IMR-90 (cell line): ENCODE results near the gene RHBDF2. TPM values are rescaled to one million over a fixed set of nuclear protein-coding genes. Genes with fewer than 3 reads are reported as not detected.

Experiments used
- ATAC-seq: fragments of 200-7000 bp; cut with Tn5 transposase; 2 replicates; pipeline ENCODE4 v1.9.1; 2020; ENCODE audit warnings: low read depth, mild to moderate bottlenecking, moderate library complexity
- BruUV-seq: library from RNA; stranded (reverse); fragments of 400-500 nt; replicated peaks from 2 replicates; lab custom pipeline; 2021; lab: Mats Ljungman, UMichigan
- CTCF ChIA-PET: fragments of 300-600 bp; formaldehyde crosslinking; extraction: SDS; loops from one replicate; lab custom pipeline; 2021; ENCODE audit warnings: antibody characterized with exemption; lab: Yijun Ruan, JAX
- POLR2A ChIA-PET: fragments of 300-600 bp; sonication (Branson Sonifier 250); formaldehyde crosslinking; loops from one replicate; lab custom pipeline; 2022; ENCODE audit warnings: antibody characterized with exemption; ENCODE audit not compliant: unreplicated experiment; lab: Charles Lee
- DNase-seq: peaks from one replicate; pipeline ENCODE4 v3.0.0; 2013
- H2AFZ ChIP-seq: replicated peaks from 2 replicates; pipeline ENCODE3; 2013; ENCODE audit warnings: low read length, mild to moderate bottlenecking; ENCODE audit not compliant: poor library complexity
- H2AK5ac ChIP-seq: 2 replicates; pipeline ENCODE4 v1.6.1; 2013; ENCODE audit warnings: low read depth, low read length, inconsistent platforms
- H2AK9ac ChIP-seq: replicated peaks from 2 replicates; pipeline ENCODE3; 2013; ENCODE audit warnings: mild to moderate bottlenecking, low read depth, low read length, moderate library complexity; ENCODE audit not compliant: poor library complexity
- H2BK120ac ChIP-seq: 2 replicates; pipeline ENCODE4 v1.6.1; 2013; ENCODE audit warnings: low read depth, low read length, inconsistent platforms
- H2BK15ac ChIP-seq: 3 replicates; pipeline ENCODE4 v1.6.1; 2013; ENCODE audit warnings: low read depth, low read length, inconsistent platforms
- H2BK20ac ChIP-seq: 2 replicates; pipeline ENCODE4 v1.6.1; 2013; ENCODE audit warnings: low read depth, mild to moderate bottlenecking, inconsistent platforms, low read length, moderate library complexity
- H2BK5ac ChIP-seq: 2 replicates; pipeline ENCODE4 v1.6.1; 2013; ENCODE audit warnings: mild to moderate bottlenecking, low read depth, low read length, inconsistent platforms; ENCODE audit not compliant: poor library complexity, severe bottlenecking
- H3K14ac ChIP-seq: replicated peaks from 2 replicates; pipeline ENCODE4 v1.6.1; 2013; ENCODE audit warnings: low read depth, low read length, inconsistent platforms
- H3K18ac ChIP-seq: 2 replicates; pipeline ENCODE4 v1.6.1; 2013; ENCODE audit warnings: low read depth, low read length, control low read depth
- H3K23ac ChIP-seq: 2 replicates; pipeline ENCODE4 v1.6.1; 2013; ENCODE audit warnings: low read depth, low read length, inconsistent platforms
- H3K27ac ChIP-seq: 2 replicates; pipeline ENCODE4 v1.5.1; 2013; ENCODE audit warnings: mild to moderate bottlenecking, control low read depth, low read length; ENCODE audit not compliant: insufficient read depth
- H3K27me3 ChIP-seq: 2 replicates; pipeline ENCODE4 v1.6.1; 2013; ENCODE audit warnings: low read length; ENCODE audit not compliant: control insufficient read depth, insufficient read depth
- H3K36me3 ChIP-seq: 2 replicates; pipeline ENCODE4 v1.6.1; 2013; ENCODE audit warnings: low read length, mixed read lengths; ENCODE audit not compliant: control insufficient read depth, insufficient read depth
- H3K4ac ChIP-seq: 2 replicates; pipeline ENCODE4 v1.6.1; 2013; ENCODE audit warnings: low read depth, low read length, inconsistent platforms
- H3K4me1 ChIP-seq: 2 replicates; pipeline ENCODE4 v1.6.1; 2013; ENCODE audit warnings: low read length, mixed read lengths; ENCODE audit not compliant: control insufficient read depth, insufficient read depth
- H3K4me2 ChIP-seq: 2 replicates; pipeline ENCODE4 v1.6.1; 2013; ENCODE audit warnings: low read depth, mild to moderate bottlenecking, control low read depth, low read length, moderate library complexity
- H3K4me3 ChIP-seq: 2 replicates; pipeline ENCODE4 v1.5.1; 2013; ENCODE audit warnings: low read depth, mild to moderate bottlenecking, control low read depth, low read length, moderate library complexity; ENCODE audit not compliant: insufficient read depth
- H3K56ac ChIP-seq: 2 replicates; pipeline ENCODE4 v1.6.1; 2013; ENCODE audit warnings: low read length, inconsistent platforms; ENCODE audit not compliant: insufficient read depth; ENCODE audit errors: extremely low read depth
- H3K79me1 ChIP-seq, 2 experiments: 2 replicates each; pipeline ENCODE4 v1.6.1; 2013; ENCODE audit warnings: low read length in 2 of 2, inconsistent platforms in 1 of 2, low read depth in 1 of 2
- H3K9ac ChIP-seq: 2 replicates; pipeline ENCODE4 v1.6.1; 2013; ENCODE audit warnings: low read depth, low read length, control low read depth
- H3K9me1 ChIP-seq: 2 replicates; pipeline ENCODE4 v1.6.1; 2013; ENCODE audit warnings: low read length, inconsistent platforms; ENCODE audit not compliant: insufficient read depth
- H3K9me3 ChIP-seq: 2 replicates; pipeline ENCODE4 v1.6.1; 2013; ENCODE audit warnings: low read length; ENCODE audit not compliant: control insufficient read depth, insufficient read depth
- H4K20me1 ChIP-seq: 2 replicates; pipeline ENCODE4 v1.6.1; 2013; ENCODE audit warnings: low read length, inconsistent platforms; ENCODE audit not compliant: insufficient read depth
- H4K5ac ChIP-seq: 2 replicates; pipeline ENCODE4 v1.6.1; 2013; ENCODE audit warnings: mild to moderate bottlenecking, low read depth, low read length, control low read depth
- H4K8ac ChIP-seq, 2 experiments: 2 replicates each; pipeline ENCODE4 v1.6.1; 2013; ENCODE audit warnings: low read depth in 2 of 2, low read length in 2 of 2, control low read depth in 1 of 2, inconsistent platforms in 1 of 2
- H4K91ac ChIP-seq: 2 replicates; pipeline ENCODE4 v1.6.1; 2013; ENCODE audit warnings: low read depth, low read length, inconsistent platforms; ENCODE audit not compliant: insufficient read depth
- BHLHE40 ChIP-seq: fragments of 150-350 bp; IDR thresholded peaks from 2 replicates; pipeline ENCODE4 v1.6.1; 2016; ENCODE audit warnings: mild to moderate bottlenecking, low read depth, low read length
- CEBPB ChIP-seq: IDR thresholded peaks from 2 replicates; pipeline ENCODE4 v1.6.1; 2012; ENCODE audit warnings: low read depth, low read length, improper control_type of control experiment
- CHD1 ChIP-seq: IDR thresholded peaks from 2 replicates; pipeline ENCODE4 v1.6.1; 2012; ENCODE audit warnings: low read depth, low read length, improper control_type of control experiment
- CTCF ChIP-seq: conservative IDR thresholded peaks from 2 replicates; pipeline ENCODE4 v1.5.1; 2012; ENCODE audit warnings: mild to moderate bottlenecking, low read depth, low read length, improper control_type of control experiment
- ELK1 ChIP-seq: fragments of 150-350 bp; IDR thresholded peaks from 2 replicates; pipeline ENCODE4 v1.6.1; 2016; ENCODE audit warnings: low read depth, mild to moderate bottlenecking, low read length, moderate library complexity, borderline replicate concordance
- FOS ChIP-seq: fragments of 150-350 bp; IDR thresholded peaks from 2 replicates; pipeline ENCODE4 v1.6.1; 2016; ENCODE audit warnings: low read depth, low read length
- MAFK ChIP-seq: IDR thresholded peaks from 2 replicates; pipeline ENCODE4 v1.6.1; 2012; ENCODE audit warnings: low read depth, low read length, improper control_type of control experiment
- MAZ ChIP-seq: IDR thresholded peaks from 2 replicates; pipeline ENCODE4 v1.6.1; 2012; ENCODE audit warnings: low read depth, mild to moderate bottlenecking, low read length, improper control_type of control experiment, moderate library complexity, borderline replicate concordance
- MXI1 ChIP-seq: IDR thresholded peaks from 2 replicates; pipeline ENCODE4 v1.6.1; 2012; ENCODE audit warnings: low read depth, mild to moderate bottlenecking, low read length, moderate library complexity, borderline replicate concordance
- NFE2L2 ChIP-seq: fragments of 150-350 bp; IDR thresholded peaks from 2 replicates; pipeline ENCODE4 v1.6.1; 2016; ENCODE audit warnings: low read depth, mild to moderate bottlenecking, low read length
- POLR2A ChIP-seq: IDR thresholded peaks from 2 replicates; pipeline ENCODE4 v1.6.1; 2012; ENCODE audit warnings: mild to moderate bottlenecking, low read depth, low read length
- RAD21 ChIP-seq: IDR thresholded peaks from 2 replicates; pipeline ENCODE4 v1.6.1; 2012; ENCODE audit warnings: low read length, improper control_type of control experiment
- RCOR1 ChIP-seq: IDR thresholded peaks from 2 replicates; pipeline ENCODE4 v1.6.1; 2012; ENCODE audit warnings: mild to moderate bottlenecking, low read length, improper control_type of control experiment; ENCODE audit not compliant: insufficient replicate concordance
- RFX5 ChIP-seq: IDR thresholded peaks from 2 replicates; pipeline ENCODE4 v1.8.0; 2012; ENCODE audit warnings: low read depth, mild to moderate bottlenecking, low read length, moderate library complexity
- SMC3 ChIP-seq: fragments of 150-350 bp; IDR thresholded peaks from 2 replicates; pipeline ENCODE4 v1.6.1; 2016; ENCODE audit warnings: low read depth, mild to moderate bottlenecking, antibody characterized with exemption, low read length, moderate library complexity
- USF2 ChIP-seq: fragments of 150-350 bp; IDR thresholded peaks from 2 replicates; pipeline ENCODE4 v1.6.1; 2017; ENCODE audit warnings: mild to moderate bottlenecking, antibody characterized with exemption, low read length, low read depth
- WGBS, 2 experiments: methylation state at CpG; one replicate each; pipeline versions ENCODE4 v1.1.5 to v1.1.7; 2013; ENCODE audit warnings: missing lambda C conversion rate in 2 of 2; ENCODE audit not compliant: insufficient read length in 1 of 2; ENCODE audit errors: extremely low coverage in 2 of 2; 5-methylcytosine and 5-hydroxymethylcytosine counted together
- dilution Hi-C: fragments of 300-500 bp; cut with HindIII; formaldehyde crosslinking; loops from one replicate; pipeline ENCODE4 v1.14.3; 2018; ENCODE audit warnings: low sequenced_read_pairs; ENCODE audit not compliant: unreplicated experiment
- in situ Hi-C: fragments of 300-500 bp; cut with MboI; formaldehyde crosslinking; loops from 3 replicates; pipeline ENCODE4 v1.14.3; 2019; ENCODE audit warnings: low sequenced_read_pairs, inconsistent platforms, mixed read lengths
- intact Hi-C: fragments of 100-400 bp; cut with micrococcal nuclease; formaldehyde crosslinking; loops from 2 replicates; pipeline ENCODE4 v1.10.0; 2022
- polyA plus RNA-seq, 3 experiments: library from polyadenylated mRNA; depleted of rRNA; stranded (reverse); fragments of >200 nt; gene quantifications; 2 replicates each; pipeline ENCODE4 v1.2.3, GENCODE V29; 2012; ENCODE audit warnings: low replicate concordance in 1 of 3
- total RNA-seq: library from RNA; depleted of rRNA; stranded (reverse); fragments of >200 nt; gene quantifications from 2 replicates; pipeline ENCODE4 v1.2.3, GENCODE V29; 2012

Gene RHBDF2
- total and polyA plus RNA-seq, 2 of the 4 experiments (the other 2 are of a cell fraction), result 1.3 to 8.3 TPM

GRCh38 chr17:76477576-76477975 lies 23.6 kb downstream of the RHBDF2 start:
- H3K79me1 ChIP-seq, result no peaks in the 10 kb centered on the region
- no peak overlapping the region for H3K23ac ChIP-seq
- no peak for ATAC-seq
- intact Hi-C loops, result no loop called here
- no peak overlapping the region for H3K18ac ChIP-seq
- no peak overlapping the region for H2BK15ac ChIP-seq
- no peak overlapping the region for H2BK20ac ChIP-seq
- H3K9me3 ChIP-seq, result no peaks in the 10 kb centered on the region
- H2AFZ ChIP-seq, result no peak overlapping the region
- H2BK5ac ChIP-seq, result no peak overlapping the region
- dilution Hi-C loops, result no loop called here
- no peak for DNase-seq
- H4K20me1 ChIP-seq, result no peaks in the 10 kb centered on the region
- H3K27me3 ChIP-seq, result no peaks in the 10 kb centered on the region
- no peaks in the 10 kb centered on the region for H3K36me3 ChIP-seq
- no peak overlapping the region for H3K4ac ChIP-seq
- H3K4me2 ChIP-seq, result no peak overlapping the region
- H3K9ac ChIP-seq, result no peak overlapping the region
- POLR2A ChIA-PET, result no interaction called here
- no peak overlapping the region for H3K4me3 ChIP-seq
- no peak overlapping the region for H4K5ac ChIP-seq
- no peak overlapping the region for H4K8ac ChIP-seq
- H3K9me1 ChIP-seq, result peaks cover 2% of the 10 kb centered on the region; the same call in 1 of the 2 replicates
- no TSS peak for BruUV-seq
- H3K56ac ChIP-seq, result no peak overlapping the region
- 93% methylated on average over 8 of the region's 15 CpGs; no CpG with 5 or more reads in 1 of the 2 experiments for WGBS, 2 experiments
- H2BK120ac ChIP-seq, result no peak overlapping the region
- no peak overlapping the region for H2AK5ac ChIP-seq
- CTCF ChIA-PET, result no interaction called here
- TF ChIP-seq CHD1 (no peak), CEBPB (no peak), MXI1 (no peak), RFX5 (no peak), MAZ (no peak), ELK1 (no peak), FOS (no peak), USF2 (no peak), RCOR1 (no peak), SMC3 (no peak), POLR2A (no peak), CTCF (no peak), NFE2L2 (no peak), MAFK (no peak), RAD21 (no peak), BHLHE40 (no peak)
- peak overlapping the region; percentile 55 for H2AK9ac ChIP-seq
- in situ Hi-C loops, result no loop called here
- H3K27ac ChIP-seq, result no peak overlapping the region
- H4K91ac ChIP-seq, result no peak overlapping the region
- H3K14ac ChIP-seq, result no peak overlapping the region
- no peaks in the 10 kb centered on the region; the same call in 1 of the 2 replicates for H3K4me1 ChIP-seq
